NCI-H1694 treated with DMSO at 0.1 percent for 48 hours (cell line): Measurements from ENCODE around the gene DHFR.
"Not testable (repeated sequence)": the region's sequence is repeated elsewhere in the genome, so short reads cannot be mapped to it uniquely, and the experiment has no call there.

ENCODE experiments used
- DNase-seq: peaks from one replicate; lab custom pipeline; 2025; lab: John Stamatoyannopoulos, UW

Gene DHFR

GRCh38 chr5:80654391-80655230 lies at the start of gene DHFR, which contains the start of gene MSH3:
Gene DHFR (minus strand): TSS chr5:80654983. CDS start chr5:80654489, 494 bp downstream.
Gene MSH3 (plus strand): TSS chr5:80654652. CDS start chr5:80654728, 76 bp downstream.
- DNase-seq, result peak; percentile 92

DNA sequence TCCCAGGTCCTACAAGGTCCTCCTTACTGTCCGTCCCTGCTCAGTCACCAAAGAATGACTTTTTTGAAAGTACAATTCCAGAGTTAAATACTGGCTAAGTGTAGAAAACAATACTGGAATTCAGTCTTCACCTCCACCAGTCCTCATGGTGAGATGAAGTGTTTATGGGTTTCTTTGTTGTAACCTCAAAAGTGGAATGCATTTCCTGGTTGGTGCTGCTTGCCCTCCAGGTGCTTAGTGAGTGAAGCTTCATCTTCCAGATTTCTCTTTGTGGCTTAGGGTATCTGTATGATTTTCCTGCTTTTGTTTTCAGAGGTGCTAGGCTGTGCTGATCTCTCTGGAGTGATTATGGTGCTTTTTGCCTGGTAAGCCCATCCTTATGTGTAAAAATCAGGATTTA lies 49.4 kb upstream of the DHFR start:
- DNase-seq, result no peak

DNA sequence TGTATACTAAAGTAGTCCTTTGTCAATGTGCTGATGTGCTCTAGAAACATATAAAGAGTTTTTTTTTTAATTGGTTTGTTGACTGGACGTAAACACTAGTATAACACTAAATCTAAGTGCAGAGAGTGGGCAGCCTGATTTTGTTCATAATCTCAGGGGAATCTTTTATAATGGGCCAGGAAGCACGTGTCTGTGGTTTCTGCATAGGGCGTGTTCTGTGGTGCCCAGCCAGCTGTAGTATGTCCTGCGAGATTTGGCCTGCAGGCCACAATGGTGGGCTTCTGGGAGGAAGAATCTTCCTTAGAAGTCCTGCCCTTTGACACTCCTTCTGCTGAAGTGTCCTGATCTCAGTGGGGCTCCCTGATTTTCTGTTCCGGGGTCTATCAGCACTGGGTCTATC lies 49.0 kb upstream of the DHFR start:
- no peak for DNase-seq

- no peak for DNase-seq
Measured at GRCh38 chr5:80703291-80703690, 48.5 kb upstream of the DHFR start.

DNA sequence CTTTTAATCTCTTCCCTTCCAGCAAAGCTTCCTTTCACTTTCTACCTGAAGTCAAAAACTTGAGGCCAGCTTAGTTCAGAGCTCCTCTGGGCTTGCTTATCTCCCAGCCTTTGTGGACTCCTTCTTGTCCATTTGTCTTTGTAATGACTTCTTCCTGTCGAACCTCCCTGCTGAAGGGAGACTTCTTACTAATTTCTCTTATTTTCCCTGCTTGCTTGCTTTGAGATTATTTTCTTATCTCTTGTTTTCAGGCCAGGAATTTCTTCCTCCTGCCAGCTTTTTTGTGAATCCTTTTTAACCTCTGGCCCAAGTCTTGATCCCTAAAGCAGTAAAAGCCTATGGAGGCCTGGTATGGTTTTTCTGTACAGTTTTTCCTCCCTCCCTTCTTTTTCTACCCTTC lies 46.8 kb upstream of the DHFR start:
- no peak for DNase-seq

- DNase-seq, result no peak
Measured at GRCh38 chr5:80698369-80698768, 43.6 kb upstream of the DHFR start.

DNA sequence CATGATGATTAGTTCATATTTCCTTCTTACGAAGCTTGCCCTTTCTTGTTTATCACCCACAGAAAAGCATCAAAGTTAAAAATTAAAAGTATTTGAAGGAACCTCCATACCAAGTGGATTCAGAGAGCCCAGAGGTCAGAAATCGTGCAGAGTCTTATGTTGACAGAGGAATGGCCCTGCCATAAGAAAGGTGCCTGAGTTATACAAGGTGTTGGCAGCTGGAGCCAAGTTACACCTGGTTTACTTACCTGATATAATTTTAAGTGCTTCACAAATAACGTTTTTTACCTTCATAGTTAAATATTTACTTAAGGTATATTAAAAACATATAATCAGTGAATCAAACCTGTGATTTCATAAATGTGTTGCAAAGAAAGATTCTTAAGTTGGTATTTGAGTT lies 42.3 kb upstream of the DHFR start:
- no peak for DNase-seq

GRCh38 chr5:80696450-80696849 lies 41.7 kb upstream of the DHFR start:
- no peak for DNase-seq

- DNase-seq, result no peak
Measured at GRCh38 chr5:80695666-80696065, 40.9 kb upstream of the DHFR start.

DNA sequence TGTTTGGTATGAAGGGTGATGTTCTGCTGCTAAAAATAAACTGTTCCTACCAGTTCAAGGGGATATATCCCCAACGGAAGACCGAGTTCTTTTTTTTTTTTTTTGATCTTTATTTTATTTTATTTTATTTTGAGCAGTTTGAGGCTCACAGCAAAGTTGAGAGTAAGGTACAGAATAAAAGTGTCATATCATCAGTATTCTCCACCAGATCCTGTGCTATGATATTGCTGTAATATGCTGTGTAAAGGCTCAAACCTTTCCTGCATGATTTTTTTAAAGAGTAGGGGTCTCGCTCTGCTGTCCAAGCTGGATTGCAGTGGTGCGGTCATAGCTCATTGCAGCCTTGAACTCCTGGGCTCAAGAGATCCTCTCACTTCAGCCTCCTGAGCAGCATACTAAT lies 34.8 kb upstream of the DHFR start:
- no peak for DNase-seq

DNA sequence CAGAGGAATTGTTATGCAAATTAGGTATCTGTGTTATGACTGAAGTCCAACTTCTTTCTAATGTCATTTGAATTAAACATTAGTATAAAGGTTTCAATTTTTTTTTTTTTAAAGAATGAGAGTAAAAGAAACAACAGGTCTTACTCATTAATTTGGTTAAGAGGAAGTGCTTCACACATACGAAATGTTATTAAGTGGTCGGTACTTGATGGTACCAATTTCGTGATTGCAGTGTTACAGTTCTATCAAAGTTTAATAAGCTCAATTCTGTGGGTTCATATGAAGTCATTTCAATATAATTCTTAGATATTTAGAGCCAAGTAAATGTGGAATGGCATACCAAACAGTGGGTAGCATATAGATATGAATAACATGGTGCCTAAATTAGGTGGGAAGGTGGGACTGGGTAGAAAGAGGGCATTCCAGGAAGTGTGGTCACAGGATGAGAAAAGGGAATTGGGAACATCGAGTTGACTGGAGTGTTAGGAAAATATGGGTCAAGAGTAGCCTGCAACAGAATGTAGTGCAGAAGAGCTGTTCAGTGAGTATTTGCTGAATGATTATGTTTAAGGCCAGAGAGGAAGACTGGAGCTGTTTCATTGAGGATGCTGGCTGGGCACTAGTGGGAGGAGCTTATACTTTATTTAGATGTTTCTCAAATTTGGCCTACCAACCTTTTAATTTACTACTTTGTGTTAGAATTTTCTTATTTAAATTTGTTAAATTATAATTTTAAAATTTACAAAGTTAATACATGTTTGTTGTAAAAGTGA lies 34.1 kb upstream of the DHFR start:
- DNase-seq, result no peak

DNA sequence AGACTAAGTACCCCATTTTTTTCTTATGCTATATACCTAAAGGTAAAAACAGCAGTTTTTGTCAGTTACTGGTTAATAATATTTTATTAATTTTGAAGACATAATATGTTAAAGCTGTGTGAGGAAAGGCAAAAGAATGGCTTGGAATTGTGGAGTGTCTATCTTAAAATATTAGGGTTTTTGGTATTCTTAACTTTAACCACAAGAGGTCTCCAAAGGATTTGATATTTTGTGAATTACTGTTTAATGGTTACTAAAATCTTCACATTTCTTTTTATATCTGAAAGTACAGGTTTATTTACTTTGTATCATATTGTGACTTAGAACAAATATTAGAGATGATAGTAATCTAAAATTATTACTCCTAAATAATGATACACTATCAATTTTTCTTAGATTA lies 32.0 kb upstream of the DHFR start:
- peak; percentile 38 for DNase-seq

GRCh38 chr5:80676706-80677105 lies 21.9 kb upstream of the DHFR start:
- no peak for DNase-seq

DNA sequence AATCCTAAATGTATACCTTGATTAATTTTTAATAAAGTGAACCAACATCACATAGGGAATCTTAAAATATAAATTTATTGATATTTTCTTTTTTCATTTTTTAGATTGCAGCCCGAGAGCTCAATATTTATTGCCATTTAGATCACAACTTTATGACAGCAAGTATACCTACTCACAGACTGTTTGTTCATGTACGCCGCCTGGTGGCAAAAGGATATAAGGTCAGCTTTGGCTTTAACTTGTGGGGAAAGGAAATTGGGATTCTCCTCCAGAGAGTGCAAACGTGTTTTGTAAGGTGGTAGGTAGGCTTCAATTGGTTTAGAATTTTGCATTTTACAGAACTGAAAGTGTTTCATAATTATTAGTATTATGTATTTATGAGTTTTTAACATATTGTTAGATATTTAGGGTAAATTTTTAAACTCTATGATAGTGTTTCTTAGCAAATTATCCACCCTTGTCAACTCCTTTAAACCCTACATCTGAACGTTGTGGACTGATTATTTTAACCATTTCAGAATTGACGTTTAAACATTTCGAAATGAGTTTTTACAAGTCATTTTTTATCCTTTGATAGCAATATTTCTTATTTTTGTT lies 17.5 kb upstream of the DHFR start:
- DNase-seq, result peak; percentile 66

- no peak for DNase-seq
Measured at GRCh38 chr5:80668016-80668969, 13.5 kb upstream of the DHFR start.

- no peak for DNase-seq
Measured at GRCh38 chr5:80667384-80667783, 12.6 kb upstream of the DHFR start.

DNA sequence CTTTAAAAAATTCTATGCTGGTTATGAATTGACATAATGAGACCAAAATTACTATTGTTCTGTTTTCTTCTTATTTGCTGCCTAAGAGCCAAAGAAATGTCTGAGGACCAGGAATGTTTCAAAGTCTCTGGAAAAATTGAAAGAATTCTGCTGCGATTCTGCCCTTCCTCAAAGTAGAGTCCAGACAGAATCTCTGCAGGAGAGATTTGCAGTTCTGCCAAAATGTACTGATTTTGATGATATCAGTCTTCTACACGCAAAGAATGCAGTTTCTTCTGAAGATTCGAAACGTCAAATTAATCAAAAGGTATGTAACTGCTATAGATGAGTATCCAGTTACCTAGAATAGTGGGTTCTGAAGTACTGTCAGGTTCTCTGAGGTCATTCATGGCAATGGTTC lies 10.3 kb upstream of the DHFR start:
- DNase-seq, result no peak

- no peak for DNase-seq
Measured at GRCh38 chr5:80662108-80662507, 7.3 kb upstream of the DHFR start.

DNA sequence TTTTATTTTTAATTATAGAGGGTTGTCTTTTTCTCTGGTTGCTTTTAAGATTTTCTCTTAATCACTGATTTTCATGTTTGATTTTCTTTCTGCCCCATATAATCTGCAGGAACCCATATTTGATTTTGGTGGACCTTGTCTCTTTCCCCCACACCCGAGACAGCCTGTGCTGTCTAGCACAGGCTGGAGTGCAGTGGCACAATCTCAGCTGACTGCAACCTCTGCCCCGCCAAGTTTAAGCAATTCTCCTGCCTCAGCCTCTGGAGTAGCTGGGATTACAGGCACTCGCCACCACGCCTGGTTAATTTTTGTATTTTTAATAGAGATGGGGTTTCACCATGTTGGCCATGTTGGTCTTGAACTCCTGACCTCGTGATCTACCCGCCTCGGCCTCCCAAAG lies 5.9 kb upstream of the DHFR start:
- not testable (repeated sequence) for DNase-seq

- no peak for DNase-seq
Measured at GRCh38 chr5:80659106-80659505, 4.3 kb upstream of the DHFR start.

DNA sequence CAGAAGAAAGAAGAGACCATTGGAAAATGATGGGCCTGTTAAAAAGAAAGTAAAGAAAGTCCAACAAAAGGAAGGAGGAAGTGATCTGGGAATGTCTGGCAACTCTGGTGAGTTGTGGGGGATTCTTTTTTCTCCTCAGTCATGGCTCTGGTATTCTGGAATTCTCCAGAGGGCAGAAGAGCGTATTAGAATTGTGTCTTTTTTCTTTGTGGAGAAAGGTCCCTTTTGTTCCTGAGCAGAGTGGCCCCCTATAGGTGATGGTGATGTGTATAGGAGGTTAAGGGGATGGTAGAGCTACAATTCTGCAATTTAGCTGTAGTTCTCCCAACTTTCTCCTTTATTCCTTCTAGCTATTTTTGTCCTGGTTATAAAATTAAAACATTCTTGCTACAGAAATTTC lies 1.6 kb upstream of the DHFR start:
- no peak for DNase-seq
